AG20443 (cell line): ENCODE results near the gene SFXN5.
"Not testable (repeated sequence)": the region's sequence is repeated elsewhere in the genome, so short reads cannot be mapped to it uniquely, and the experiment has no call there.

Experiments
- DNase-seq: peaks from one replicate; pipeline ENCODE4 v3.0.0; 2012; ENCODE audit warnings: low spot score, mixed read lengths

SFXN5 gene

GRCh38 chr2:73078457-73079411 is 7.2 kb upstream of the SFXN5 start:
- DNase-seq: no peak

GRCh38 chr2:73077424-73077795 is 5.9 kb upstream of the SFXN5 start:
- DNase-seq: no peak

- DNase-seq: no peak
Observed at GRCh38 chr2:73076701-73077423, 5.3 kb upstream of the SFXN5 start.

- DNase-seq: no peak
Observed at GRCh38 chr2:73075477-73076373, 4.2 kb upstream of the SFXN5 start.

- no peak for DNase-seq
Observed at GRCh38 chr2:73074110-73075069, 2.9 kb upstream of the SFXN5 start.

GRCh38 chr2:73072416-73072815 is 904 bp upstream of the SFXN5 start:
- DNase-seq: no peak

GRCh38 chr2:73072129-73072395 is 550 bp upstream of the SFXN5 start:
- DNase-seq: no peak

- peak; percentile 64 for DNase-seq
Observed at GRCh38 chr2:73070643-73071359, 711 bp downstream of the SFXN5 start.

GRCh38 chr2:73069855-73070642 is 1.5 kb downstream of the SFXN5 start:
- DNase-seq: no peak

- DNase-seq: no peak
Observed at GRCh38 chr2:73069041-73069854, 2.3 kb downstream of the SFXN5 start.

GRCh38 chr2:73068147-73068546 is 3.4 kb downstream of the SFXN5 start:
- DNase-seq: no peak

GRCh38 chr2:73067043-73067442 is 4.5 kb downstream of the SFXN5 start:
- DNase-seq: no peak

GRCh38 chr2:73065070-73065469 is 6.4 kb downstream of the SFXN5 start:
- DNase-seq: not testable (repeated sequence)

GRCh38 chr2:73063909-73064875 is 7.3 kb downstream of the SFXN5 start:
- peak; percentile 68 for DNase-seq

- DNase-seq: no peak
Observed at GRCh38 chr2:73063472-73063871, 8.0 kb downstream of the SFXN5 start.

- no peak for DNase-seq
Observed at GRCh38 chr2:73059106-73059505, 12.4 kb downstream of the SFXN5 start.

GRCh38 chr2:73054980-73055379 is 16.5 kb downstream of the SFXN5 start:
- DNase-seq: no peak
